SKM-1 treated with dmso at 0.1 percent for 144 hours (cell line): ENCODE measurements around the gene ACSL4.
"Not testable (repeated sequence)": the region's sequence is repeated elsewhere in the genome, so short reads cannot be mapped to it uniquely, and the experiment has no call there.

ENCODE experiments used
- DNase-seq: peaks from one replicate; lab custom pipeline; 2025; ENCODE audit not compliant: unreplicated experiment; lab: John Stamatoyannopoulos, UW

Gene ACSL4

GRCh38 chrX:109679820-109680219 is 53.2 kb downstream of the ACSL4 start:
- DNase-seq, result no peak

- no peak for DNase-seq
Measured at GRCh38 chrX:109672239-109672638, 60.8 kb downstream of the ACSL4 start.

DNA sequence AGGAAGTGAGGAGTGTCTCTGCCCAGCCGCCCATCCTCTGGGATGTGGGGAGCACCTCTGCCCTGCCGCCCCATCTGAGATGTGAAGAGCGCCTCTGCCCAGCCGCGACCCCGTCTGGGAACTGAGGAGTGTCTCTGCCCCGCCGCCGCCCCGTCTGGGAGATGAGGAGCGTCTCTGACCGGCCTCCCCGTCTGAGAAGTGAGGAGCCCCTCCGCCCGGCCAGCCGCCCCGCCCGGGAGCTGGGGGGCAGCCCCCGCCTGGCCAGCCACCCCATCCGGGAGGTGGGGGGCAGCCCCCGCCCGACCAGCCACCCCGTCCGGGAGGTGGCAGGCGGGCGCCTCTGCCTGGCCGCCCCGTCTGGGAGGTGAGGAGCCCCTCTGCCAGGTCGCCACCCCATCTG is 61.9 kb downstream of the ACSL4 start:
- not testable (repeated sequence) for DNase-seq

DNA sequence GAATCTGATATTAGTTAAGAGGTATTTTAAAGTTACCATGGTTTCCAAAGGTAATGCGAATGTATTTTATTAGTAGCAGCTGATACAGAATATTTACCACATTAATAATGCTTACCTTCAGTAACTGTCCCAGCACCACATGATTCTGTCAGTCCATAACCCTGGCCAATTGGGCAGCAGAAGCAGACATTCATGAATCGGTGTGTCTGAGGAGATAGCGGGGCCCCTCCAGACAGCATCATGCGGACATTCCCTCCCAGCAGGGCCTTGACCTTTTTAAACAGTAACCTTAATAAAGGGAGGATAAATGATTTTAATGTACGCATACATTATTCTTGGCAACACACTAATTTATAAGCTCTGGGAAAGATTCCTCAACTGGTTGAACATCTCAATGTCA is 65.1 kb downstream of the ACSL4 start:
- DNase-seq, result no peak

- DNase-seq, result no peak
Measured at GRCh38 chrX:109660435-109661143, 72.5 kb downstream of the ACSL4 start.

- DNase-seq, result no peak
Measured at GRCh38 chrX:109658391-109658790, 74.7 kb downstream of the ACSL4 start.

GRCh38 chrX:109657364-109657763 is 75.7 kb downstream of the ACSL4 start:
- DNase-seq, result not testable (repeated sequence)

DNA sequence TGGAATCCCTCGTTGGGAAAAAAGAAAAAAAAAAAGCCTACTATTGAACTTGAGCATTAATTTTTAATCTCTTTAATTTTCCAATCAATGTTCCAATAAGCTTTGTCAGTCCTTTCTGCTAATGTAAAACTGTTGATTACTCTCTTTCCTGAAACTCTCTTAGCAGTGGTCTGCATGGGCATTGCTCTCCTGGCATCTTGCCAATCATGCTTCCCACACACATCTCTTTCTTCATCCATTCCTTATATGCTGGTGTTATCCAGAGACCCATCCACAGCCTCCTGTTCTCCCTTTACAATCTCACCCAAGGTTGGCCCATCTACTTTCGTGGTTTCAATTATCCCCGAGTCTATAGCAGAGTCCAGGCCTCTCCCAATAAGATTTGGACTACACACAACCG is 76.3 kb downstream of the ACSL4 start:
- no peak for DNase-seq

DNA sequence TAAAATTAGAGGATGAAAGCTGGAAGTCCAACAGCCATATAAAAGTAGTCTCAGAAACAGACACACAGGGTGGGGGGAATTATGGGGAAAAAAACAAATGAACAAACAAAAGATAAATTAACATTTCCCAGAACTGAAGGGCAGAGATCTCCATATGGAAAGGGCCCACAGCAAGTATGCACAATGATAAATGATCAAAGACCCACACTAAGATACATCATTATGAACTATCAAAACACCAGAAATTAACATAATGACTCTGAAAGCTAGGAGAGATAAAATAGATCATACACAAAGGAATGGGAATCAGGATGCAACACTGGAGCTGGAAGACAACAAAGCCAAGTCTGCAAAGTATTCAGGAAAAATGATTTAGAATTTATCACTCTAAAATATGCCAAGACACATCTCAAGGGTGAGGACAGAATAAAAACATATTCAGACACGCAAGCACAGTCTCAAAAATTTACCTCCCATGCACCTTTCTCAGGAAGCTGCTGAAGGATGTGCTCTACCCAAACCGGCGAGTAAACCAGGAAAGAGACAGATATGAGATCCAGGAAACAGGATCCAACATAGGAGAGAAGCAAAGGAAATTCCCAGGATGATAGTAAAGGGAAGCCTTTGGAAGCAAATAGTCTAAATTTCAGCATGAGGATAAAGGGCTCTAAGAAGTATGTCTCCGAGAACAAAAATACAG is 77.4 kb downstream of the ACSL4 start:
- DNase-seq, result no peak

DNA sequence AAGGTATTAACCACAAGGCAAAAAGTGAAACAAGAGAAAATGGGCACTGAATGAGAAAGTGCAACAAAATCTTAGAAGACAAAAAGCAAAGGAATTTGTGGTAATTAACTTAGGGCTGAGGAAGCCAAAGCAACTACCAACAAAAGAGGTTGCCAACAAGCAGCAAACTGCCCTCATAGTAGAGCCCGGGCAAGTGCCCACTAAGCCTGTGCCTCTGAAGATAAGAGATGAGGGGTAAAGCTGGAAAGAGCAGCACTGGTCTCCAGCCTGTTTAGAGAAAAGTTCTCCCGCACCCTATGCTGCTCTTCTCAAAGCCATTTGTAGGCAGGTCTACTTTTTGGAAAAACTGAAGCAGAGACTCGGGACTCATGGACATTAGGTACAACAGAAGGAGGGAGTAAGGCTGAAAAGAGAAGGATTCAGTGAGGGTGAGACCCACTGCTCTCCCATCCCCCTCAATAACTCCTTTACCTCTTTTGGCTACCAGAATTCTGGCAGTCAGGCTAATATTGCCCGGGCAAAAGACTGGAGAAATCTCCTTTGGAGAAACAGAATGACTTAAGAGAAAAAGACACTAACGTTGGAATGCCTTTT is 78.4 kb downstream of the ACSL4 start:
- no peak for DNase-seq

DNA sequence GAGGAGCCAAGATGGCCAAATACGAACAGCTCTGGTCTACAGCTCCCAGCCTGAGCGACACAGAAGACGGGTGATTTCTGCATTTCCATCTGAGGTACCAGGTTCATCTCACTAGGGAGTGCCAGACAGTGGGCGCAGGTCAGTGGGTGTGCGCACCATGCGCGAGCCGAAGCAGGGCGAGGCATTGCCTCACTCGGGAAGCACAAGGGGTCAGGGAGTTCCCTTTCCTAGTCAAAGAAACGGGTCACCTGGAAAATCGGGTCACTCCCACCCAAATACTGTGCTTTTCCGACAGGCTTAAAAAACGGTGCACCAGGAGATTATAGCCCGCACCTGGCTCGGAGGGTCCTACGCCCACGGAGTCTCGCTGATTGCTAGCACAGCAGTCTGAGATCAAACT is 88.4 kb downstream of the ACSL4 start:
- not testable (repeated sequence) for DNase-seq

DNA sequence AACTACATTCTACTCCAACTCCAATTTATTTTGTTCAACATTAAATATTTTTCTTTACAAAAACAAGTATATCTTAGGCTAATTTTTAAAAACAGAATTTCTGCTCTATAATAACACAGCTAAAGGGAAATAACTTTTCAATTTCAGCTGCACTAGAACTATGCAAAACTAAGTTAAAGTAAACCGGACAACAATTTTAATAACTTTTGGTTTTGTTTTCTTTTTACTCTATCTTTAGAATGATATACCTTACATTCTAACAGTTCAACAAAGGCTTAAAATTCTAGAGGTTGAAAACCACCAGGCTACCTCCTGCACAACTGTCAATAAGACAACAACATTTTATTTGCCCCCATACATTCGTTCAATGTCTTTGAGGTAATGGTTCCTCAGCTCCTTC is 89.4 kb downstream of the ACSL4 start:
- DNase-seq, result no peak

- DNase-seq, result no peak
Measured at GRCh38 chrX:109638158-109638557, 94.9 kb downstream of the ACSL4 start.

- not testable (repeated sequence) for DNase-seq
Measured at GRCh38 chrX:109637477-109637876, 95.6 kb downstream of the ACSL4 start.

DNA sequence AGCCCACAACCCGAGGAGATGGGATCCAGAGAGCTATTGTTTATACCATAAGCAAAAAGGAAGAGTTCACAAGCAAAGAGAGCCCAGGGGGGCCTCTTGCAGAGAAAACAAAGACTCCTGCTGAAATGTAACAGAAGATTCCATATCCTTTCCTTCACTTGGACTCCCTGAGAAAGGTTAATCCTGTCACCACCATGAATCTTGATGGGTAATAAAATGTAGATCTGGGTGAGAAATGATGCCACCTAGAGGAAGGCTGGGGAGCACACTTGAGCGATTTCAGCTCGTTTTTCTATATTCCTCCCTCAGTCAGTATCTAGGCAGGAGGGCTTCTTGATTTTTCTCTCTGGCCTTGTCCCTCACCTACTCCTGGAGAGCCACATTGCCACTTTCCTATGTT is 97.9 kb downstream of the ACSL4 start:
- peak; percentile 35 for DNase-seq

DNA sequence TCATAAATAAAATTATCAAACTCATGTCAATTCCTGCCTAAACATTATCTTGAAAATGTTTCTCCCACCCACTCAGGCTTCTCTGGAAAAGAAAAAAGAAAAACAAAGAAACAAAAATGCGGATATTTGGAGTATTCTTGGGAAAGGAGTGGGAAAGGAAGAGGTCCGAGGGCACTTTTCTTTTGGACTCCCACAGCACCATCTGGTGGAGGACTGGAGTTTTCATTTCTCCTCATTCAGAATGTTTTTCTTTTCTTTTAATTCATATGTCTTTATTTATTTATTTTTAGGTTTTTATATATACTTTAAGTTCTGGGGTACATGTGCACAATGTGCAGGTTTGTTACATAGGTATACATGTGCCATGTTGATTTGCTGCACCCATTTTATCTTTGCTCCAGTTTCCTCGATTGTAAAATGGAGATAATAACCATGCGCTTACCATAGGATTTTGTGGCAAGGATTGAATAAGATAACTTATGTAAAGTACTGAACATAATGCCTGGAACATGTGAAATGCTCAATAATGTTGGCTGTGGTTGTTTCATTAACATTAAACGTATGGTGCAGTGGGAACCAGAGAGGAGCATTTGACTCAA is 100.1 kb downstream of the ACSL4 start:
- peak; percentile 3 for DNase-seq

- DNase-seq, result no peak
Measured at GRCh38 chrX:109629310-109629709, 103.7 kb downstream of the ACSL4 start.

DNA sequence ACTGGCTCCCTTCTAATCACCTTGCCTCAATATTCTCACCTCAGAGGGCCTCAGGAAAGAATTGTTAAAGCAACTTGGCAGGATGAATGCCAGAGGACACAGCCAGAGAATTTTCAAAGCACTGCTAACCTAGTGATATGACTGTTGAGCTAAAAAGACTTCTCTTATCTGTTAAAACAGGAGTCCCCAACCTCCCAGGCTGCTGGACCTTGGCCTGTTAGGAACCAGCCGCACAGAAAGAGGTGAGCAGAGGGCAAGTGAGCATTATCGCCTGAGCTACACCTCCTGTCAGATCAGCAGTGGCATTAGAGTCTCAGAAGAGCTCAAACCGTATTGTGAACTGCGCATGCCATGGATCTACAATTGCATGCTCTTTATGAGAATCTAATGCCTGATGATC is 106.4 kb downstream of the ACSL4 start:
- DNase-seq, result no peak

DNA sequence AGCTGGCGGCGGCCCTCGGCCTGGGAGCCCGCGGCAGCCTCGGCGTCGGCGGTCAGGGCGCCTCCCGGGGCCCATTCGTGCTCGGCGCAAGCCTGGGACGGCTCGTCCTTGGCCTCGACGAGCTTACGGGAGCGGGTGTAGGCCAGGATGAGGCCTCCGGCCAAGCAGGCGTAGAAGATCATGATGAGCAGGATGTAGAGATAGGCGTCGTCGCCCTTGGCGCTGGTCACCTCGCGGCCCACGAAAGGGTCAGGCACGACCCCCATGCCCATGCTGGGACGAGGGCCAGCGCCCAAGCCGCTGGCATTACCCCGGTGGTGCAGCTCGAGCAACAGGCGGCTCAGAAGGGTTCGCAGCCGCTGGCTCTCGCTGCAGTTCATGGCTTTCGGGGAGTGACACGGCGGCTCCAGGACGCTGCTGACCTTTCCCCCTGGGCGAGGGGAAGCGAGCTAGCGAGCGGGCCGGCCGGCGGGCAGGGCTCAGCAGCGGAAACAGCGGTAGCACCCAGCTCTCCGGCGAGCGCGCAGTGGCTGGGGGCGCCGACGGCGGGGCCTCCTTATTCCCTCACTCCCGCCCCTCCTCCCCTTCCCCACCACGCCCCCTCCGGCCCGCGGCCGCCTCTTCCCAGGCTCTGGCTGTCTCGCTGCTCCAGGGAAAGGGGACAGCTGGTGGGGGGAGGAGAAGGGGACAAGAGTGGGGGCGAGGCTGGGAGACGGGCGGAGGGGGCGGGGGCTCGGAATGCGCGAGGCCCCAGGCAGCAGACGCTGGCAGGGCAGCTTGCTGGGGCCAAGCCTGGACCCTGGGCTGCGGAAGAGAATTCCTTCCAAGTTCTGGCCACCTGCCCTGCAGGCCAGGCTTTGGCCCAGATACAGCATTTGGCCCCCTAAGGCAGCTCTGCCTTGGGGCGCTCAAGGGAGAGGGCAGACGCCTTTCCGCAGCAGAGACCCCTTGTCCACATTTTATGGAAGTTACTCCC is 108.1 kb downstream of the ACSL4 start, which contains the start of gene KCNE5:
TSS of gene KCNE5 (minus strand) at position 532 of the 976 bp plus-strand sequence. CDS start at position 380, 152 bp downstream.
- no peak for DNase-seq

DNA sequence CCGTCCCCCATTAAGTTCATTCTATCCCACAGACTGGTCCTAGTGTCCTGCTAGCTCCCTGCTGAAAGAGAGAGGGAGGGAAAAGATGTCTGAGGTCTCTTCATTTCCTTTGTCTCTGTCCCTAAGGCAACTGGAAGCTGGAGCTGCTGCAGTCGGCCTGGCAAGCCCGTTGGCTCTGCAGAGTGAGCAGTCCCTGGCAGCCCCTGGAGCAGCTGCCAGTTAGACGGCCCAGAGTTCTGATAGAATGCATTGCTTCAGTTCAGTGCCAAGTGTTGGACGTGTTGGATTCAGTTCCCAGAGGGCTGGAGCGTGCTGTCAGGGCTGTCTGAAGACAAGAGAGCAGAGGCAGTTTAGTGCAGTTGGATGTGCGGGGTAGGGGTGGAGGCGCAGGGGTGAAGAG is 109.1 kb downstream of the ACSL4 start:
- no peak for DNase-seq

GRCh38 chrX:109622270-109622669 is 110.8 kb downstream of the ACSL4 start:
- no peak for DNase-seq
